ENCODE measurements around the gene CYTH1.

GRCh38 chr17:78659546-78659945 lies 122.5 kb downstream of the CYTH1 start:
- no peak for TF ChIP-seq CTCF (IDR thresholded peaks at IDR 0.05 in 8 of 11, conservative IDR thresholded peaks at IDR 0.05 in 3 of 11)
- no peak for TF ChIP-seq POLR2AphosphoS5 (IDR thresholded peaks at IDR 0.05)
- no peak for TF ChIP-seq POLR2A (IDR thresholded peaks at IDR 0.05)

Measured in spleen (tissue), 7 donors.